Activated T-helper 2 cell treated with anti-CD3 and anti-CD28 coated beads, Interferon-gamma antibody, Interleukin-2, Interleukin-4, amounts not matched to agents 10 μg/mL and 5 μg/mL and 100 μg/mL, durations not matched to agents 14 hours and 24 hours and 36 hours (primary cell): ENCODE data around the gene NOS1AP. TPM values are rescaled to one million over a fixed set of nuclear protein-coding genes. Genes with fewer than 3 reads are reported as not detected.

Experiments
- DNase-seq: peaks from one replicate; pipeline ENCODE4 v3.0.0; 2021; ENCODE audit warnings: low spot score
- H3K27ac Mint-ChIP-seq: one replicate; pipeline ENCODE4 v1.8.0; 2021; ENCODE audit warnings: mixed read lengths
- H3K27me3 Mint-ChIP-seq: one replicate; pipeline ENCODE4 v1.8.0; 2021; ENCODE audit warnings: low read depth, mixed read lengths
- H3K36me3 Mint-ChIP-seq: one replicate; pipeline ENCODE4 v1.8.0; 2021; ENCODE audit warnings: low read depth, mixed read lengths
- H3K4me1 Mint-ChIP-seq: one replicate; pipeline ENCODE4 v1.8.0; 2021; ENCODE audit warnings: low read depth, mixed read lengths
- H3K4me3 Mint-ChIP-seq: one replicate; pipeline ENCODE4 v1.8.0; 2021; ENCODE audit warnings: low read depth, mild to moderate bottlenecking, moderate library complexity, mixed read lengths
- H3K9me3 Mint-ChIP-seq: one replicate; pipeline ENCODE4 v1.8.0; 2021; ENCODE audit warnings: mixed read lengths
- intact Hi-C: fragments of 100-400 bp; cut with micrococcal nuclease; formaldehyde crosslinking; loops from one replicate; pipeline ENCODE4 v1.15.1; 2023
- total RNA-seq: library from RNA; stranded (reverse); gene quantifications from 2 replicates; pipeline ENCODE4 v1.2.3, GENCODE V29; 2022

Gene NOS1AP
- total RNA-seq, 1 donor from 2014 or later: not detected

DNA sequence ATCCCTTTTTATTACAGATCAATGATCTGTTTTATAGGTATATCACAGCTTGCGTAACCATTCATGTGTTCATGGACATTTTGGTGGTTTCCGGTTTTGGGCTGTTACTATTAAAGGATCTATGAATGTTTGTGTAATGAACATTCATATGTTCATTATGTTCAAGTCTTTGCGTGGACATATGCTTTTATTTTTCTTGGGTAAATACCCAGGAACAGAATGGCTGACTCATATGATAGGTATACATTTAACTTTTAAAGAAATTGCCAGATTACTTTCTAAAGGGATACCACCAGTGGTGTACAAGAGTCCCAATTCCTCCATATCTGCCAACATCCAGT, 233.5 kb downstream of the NOS1AP start:
- no peaks in the 10 kb centered on the region for H3K4me1 Mint-ChIP-seq
- peaks cover 16% of the 10 kb centered on the region for H3K27me3 Mint-ChIP-seq
- intact Hi-C loops: no loop called here
- no peak for DNase-seq
- no peaks in the 10 kb centered on the region for H3K36me3 Mint-ChIP-seq
- no peak overlapping the region for H3K4me3 Mint-ChIP-seq
- H3K9me3 Mint-ChIP-seq: no peaks in the 10 kb centered on the region
- H3K27ac Mint-ChIP-seq: no peak overlapping the region

DNA sequence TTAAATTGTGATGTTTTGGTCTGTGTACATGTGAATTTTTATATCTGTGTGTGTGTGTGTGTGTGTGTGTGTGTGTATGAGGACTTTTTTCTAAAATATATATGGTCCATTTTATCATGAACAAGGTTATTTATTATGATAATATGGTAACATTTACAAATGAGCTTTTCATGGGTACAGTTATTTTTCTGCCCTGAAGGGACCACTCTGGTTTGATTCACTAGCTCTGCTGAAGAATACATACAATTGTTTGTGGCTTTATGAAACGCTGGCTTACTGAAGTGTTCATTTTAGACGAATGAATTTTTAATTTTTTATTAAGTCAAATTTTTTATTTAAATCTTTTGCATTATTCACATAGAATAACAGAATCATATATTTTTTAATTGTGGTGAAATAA, 235.2 kb downstream of the NOS1AP start:
- Mint-ChIP-seq H3K4me1 (no peaks in the 10 kb centered on the region), H3K36me3 (no peaks in the 10 kb centered on the region), H3K9me3 (no peaks in the 10 kb centered on the region), H3K27ac (no peak overlapping the region), H3K4me3 (no peak overlapping the region), H3K27me3 (peaks cover 12% of the 10 kb centered on the region)
- intact Hi-C loops: no loop called here
- no peak for DNase-seq

DNA sequence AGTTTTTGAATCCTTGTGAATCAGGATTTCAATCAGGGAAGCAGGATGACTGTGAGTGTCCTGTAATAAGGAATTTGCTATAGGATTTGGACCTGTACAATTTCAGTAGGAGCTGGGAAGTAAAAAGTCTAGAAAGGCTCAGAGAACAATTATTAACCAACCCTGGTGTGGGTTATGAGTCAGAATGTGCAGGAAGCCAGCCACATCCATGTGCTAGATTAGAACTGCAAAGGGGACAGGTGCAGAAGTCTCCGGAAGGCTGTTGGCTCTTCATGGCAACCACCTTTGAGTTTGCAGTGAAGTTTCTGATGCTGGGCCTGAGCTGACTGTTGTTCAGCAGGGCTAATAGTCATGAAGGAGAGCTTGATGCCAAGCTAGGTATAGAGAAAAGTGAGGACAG, 236.5 kb downstream of the NOS1AP start:
- no peak overlapping the region for H3K27ac Mint-ChIP-seq
- peaks cover 8% of the 10 kb centered on the region for H3K27me3 Mint-ChIP-seq
- no peaks in the 10 kb centered on the region for H3K4me1 Mint-ChIP-seq
- DNase-seq: no peak
- H3K4me3 Mint-ChIP-seq: no peak overlapping the region
- intact Hi-C loops: no loop called here
- no peaks in the 10 kb centered on the region for H3K9me3 Mint-ChIP-seq
- H3K36me3 Mint-ChIP-seq: no peaks in the 10 kb centered on the region

DNA sequence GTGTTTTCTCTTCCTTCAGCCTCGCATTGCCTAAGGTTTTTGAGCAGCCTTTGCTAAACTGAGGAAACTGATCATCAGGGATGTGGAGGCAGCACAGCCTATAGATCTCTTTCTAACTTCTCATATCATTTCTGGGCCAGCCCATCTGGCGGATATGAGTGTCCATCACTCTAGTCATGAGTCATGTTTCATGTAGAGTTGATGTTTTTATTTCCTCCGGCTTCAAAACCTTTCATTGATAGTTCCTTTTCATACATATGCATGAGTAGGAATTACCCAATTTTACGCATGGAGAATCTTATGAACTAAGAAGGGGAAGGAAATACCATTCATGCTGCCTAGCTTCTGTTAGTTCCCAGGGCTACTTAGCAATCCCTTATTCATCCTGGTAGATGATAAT, 240.8 kb downstream of the NOS1AP start:
- no peaks in the 10 kb centered on the region for H3K9me3 Mint-ChIP-seq
- no peak for DNase-seq
- H3K27ac Mint-ChIP-seq: no peak overlapping the region
- intact Hi-C loops: no loop called here
- H3K36me3 Mint-ChIP-seq: no peaks in the 10 kb centered on the region
- H3K27me3 Mint-ChIP-seq: no peaks in the 10 kb centered on the region
- H3K4me3 Mint-ChIP-seq: no peak overlapping the region
- no peaks in the 10 kb centered on the region for H3K4me1 Mint-ChIP-seq

DNA sequence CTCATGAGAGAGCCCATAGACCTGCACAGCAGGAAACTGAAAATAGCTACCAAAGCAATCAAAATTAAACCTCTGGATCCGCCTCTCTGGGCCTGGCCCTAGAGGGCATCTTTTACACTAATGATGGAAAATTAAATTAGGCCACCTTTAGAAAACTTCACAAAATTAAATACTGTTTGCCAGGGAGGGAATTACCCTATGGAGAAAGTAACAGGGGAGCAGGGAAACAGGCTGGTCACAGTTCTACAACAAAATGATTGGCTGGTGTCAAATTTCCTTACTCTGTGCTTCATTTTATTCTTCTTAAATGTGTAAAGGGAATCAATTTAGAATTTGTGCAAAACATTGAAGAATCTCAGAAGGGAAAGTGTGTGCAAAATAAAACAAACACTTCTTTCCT, 244.7 kb downstream of the NOS1AP start:
- no peak overlapping the region for H3K27ac Mint-ChIP-seq
- H3K4me3 Mint-ChIP-seq: no peak overlapping the region
- no peaks in the 10 kb centered on the region for H3K36me3 Mint-ChIP-seq
- intact Hi-C loops: no loop called here
- no peaks in the 10 kb centered on the region for H3K27me3 Mint-ChIP-seq
- DNase-seq: no peak
- no peaks in the 10 kb centered on the region for H3K9me3 Mint-ChIP-seq
- no peaks in the 10 kb centered on the region for H3K4me1 Mint-ChIP-seq

DNA sequence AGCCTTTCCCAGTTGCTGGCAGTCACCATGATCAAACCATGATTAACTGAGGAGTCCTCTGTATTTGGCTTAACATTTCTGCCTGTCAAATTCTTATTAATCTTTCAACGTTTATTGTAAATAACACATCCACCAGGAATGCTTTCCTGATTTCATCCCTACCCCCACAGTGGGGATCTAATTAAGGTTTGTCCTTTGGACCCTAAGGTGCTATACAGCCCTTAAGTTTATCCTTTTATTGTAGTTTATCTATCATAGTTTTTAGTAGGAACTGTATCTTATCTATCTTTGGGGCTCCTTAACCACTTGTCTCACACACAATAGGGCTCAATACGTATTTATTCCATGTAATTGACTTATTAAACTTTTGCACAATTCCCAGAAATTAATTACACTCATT, 246.2 kb downstream of the NOS1AP start:
- Mint-ChIP-seq H3K27ac (no peak overlapping the region), H3K36me3 (no peaks in the 10 kb centered on the region), H3K4me3 (no peak overlapping the region), H3K9me3 (no peaks in the 10 kb centered on the region), H3K27me3 (no peaks in the 10 kb centered on the region), H3K4me1 (no peaks in the 10 kb centered on the region)
- intact Hi-C loops: no loop called here
- no peak for DNase-seq

DNA sequence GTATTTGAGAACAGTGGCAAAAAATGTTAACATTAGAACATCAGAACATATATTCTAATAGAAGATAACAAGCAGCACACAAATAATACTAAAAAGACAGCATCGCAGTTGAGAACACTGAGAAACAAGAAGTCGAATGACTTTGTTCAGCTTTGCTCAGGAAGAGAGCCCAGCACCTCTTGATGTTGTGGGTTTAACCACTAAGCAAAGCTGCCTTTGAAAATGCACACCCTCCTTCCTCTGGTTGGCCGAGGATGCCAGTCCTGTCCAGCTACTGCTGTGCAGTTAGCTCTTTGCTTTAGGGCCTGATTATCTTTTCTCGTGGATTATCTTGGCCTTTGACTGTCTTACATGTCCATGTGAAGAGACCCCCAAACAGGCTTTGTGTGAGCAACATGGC, 246.7 kb downstream of the NOS1AP start:
- H3K36me3 Mint-ChIP-seq: no peaks in the 10 kb centered on the region
- H3K4me3 Mint-ChIP-seq: no peak overlapping the region
- no peaks in the 10 kb centered on the region for H3K27me3 Mint-ChIP-seq
- no peak overlapping the region for H3K27ac Mint-ChIP-seq
- H3K4me1 Mint-ChIP-seq: no peaks in the 10 kb centered on the region
- H3K9me3 Mint-ChIP-seq: no peaks in the 10 kb centered on the region
- intact Hi-C loops: no loop called here
- DNase-seq: no peak

DNA sequence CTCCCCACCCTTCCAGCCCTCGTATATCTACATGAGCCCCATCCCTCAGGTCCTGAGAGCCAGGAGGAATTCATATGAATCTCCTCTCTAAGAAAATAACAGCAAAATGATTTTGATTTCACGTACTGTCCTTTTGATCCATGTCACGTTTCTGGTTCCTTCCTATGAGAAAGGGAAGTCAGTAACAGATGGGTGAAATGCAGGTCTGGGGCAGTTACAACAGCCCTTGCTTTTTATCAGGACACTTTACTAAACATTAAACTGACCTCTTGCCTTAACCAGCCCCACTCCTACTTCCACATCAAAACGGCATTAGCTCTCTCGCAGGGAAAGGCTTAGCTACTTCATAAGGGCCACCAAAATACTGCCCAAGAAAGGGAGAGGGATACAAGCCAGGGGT, 248.1 kb downstream of the NOS1AP start:
- Mint-ChIP-seq H3K27ac (no peak overlapping the region), H3K9me3 (no peaks in the 10 kb centered on the region), H3K36me3 (no peaks in the 10 kb centered on the region), H3K27me3 (no peaks in the 10 kb centered on the region), H3K4me1 (no peaks in the 10 kb centered on the region), H3K4me3 (no peak overlapping the region)
- intact Hi-C loops: no loop called here
- no peak for DNase-seq

DNA sequence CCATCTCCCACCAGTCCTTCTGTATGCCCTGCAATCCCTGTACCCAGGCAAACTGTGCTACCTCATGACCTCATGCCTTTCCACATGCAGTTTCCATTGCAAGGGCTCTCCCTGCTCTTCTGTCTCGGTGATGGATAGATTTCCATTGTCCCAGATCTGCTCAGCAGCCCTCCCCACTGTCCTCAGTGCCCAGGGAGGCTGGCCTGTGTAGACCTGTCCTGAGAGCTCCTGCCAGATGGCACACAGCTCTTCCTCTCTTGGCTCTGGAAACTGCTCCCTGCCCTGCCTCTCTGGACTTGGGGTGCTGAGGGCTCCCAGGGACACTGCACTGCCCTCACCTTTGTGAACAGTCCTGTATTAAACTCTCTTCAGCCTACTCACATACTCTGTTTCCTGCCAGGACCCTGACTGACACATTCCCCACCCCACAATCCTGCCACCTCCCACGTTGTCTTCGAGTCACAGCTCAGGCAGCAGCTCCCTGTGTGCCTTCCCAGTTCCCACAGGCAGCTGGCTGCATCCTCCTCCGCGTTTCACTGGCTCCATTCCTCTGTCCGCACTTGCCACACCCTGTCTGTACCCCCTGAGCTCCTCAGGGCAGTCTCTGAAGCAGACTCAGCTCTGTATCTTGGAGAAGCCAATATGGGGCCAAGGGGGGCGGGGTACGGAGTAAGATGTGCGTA, 250.1 kb downstream of the NOS1AP start:
- Mint-ChIP-seq H3K4me1 (no peaks in the 10 kb centered on the region), H3K9me3 (no peaks in the 10 kb centered on the region), H3K27me3 (peaks cover 1% of the 10 kb centered on the region), H3K36me3 (no peaks in the 10 kb centered on the region), H3K4me3 (no peak overlapping the region), H3K27ac (no peak overlapping the region)
- no peak for DNase-seq
- intact Hi-C loops: no loop called here

DNA sequence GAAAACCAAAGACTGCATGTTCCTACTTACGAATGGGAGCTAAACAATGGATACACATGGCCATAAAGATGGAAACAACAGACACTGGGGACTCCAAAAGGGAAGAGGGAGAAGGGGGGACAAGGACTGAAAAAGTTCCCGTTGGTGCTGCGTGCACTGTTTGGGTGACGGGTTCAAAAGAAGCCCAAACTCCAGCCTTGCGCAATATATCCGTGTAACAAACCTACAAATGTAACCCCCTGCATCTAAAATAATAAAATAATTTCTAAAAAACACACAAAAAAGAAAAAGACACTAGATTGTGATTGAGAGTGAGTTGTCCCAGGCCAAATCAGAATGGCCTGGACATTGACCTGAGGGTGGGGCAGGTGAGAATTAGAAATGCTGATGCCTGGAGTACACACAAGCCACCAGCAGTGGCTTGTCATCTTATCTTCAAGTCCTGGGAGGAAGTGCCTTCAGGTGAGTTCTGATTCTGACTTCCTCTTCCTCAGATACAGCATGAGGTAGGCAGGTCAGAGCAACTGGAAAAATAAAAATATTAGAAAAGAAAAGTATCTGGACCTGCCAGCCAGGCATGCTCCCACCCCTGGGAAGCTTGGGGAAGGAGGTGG, 252.4 kb downstream of the NOS1AP start:
- no peak overlapping the region for H3K27ac Mint-ChIP-seq
- no peaks in the 10 kb centered on the region for H3K36me3 Mint-ChIP-seq
- no peaks in the 10 kb centered on the region for H3K4me1 Mint-ChIP-seq
- no peak overlapping the region for H3K4me3 Mint-ChIP-seq
- no peak for DNase-seq
- H3K27me3 Mint-ChIP-seq: peaks cover 5% of the 10 kb centered on the region
- intact Hi-C loops: no loop called here
- no peaks in the 10 kb centered on the region for H3K9me3 Mint-ChIP-seq

DNA sequence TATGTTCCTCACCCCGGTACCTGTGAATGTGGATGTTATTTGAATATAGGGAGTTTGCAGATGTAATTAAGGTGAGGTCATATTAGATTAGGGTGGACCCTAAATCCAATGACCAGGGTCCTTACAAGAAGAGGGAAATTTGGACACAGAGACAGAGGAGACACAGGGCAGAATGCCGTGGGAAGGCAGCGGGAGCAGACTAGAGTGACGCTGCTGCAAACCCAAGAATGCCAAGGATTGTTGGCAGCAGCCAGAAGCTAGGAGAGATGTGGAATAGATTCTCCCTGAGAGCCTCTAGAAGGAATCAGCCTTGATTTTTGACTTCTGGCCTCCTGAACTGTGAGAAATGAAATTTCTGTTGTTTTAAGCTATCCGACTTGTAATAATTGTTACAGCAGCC, 253.5 kb downstream of the NOS1AP start:
- no peaks in the 10 kb centered on the region for H3K4me1 Mint-ChIP-seq
- H3K27me3 Mint-ChIP-seq: peaks cover 5% of the 10 kb centered on the region
- intact Hi-C loops: no loop called here
- no peak overlapping the region for H3K4me3 Mint-ChIP-seq
- H3K27ac Mint-ChIP-seq: no peak overlapping the region
- DNase-seq: no peak
- no peaks in the 10 kb centered on the region for H3K9me3 Mint-ChIP-seq
- H3K36me3 Mint-ChIP-seq: no peaks in the 10 kb centered on the region

DNA sequence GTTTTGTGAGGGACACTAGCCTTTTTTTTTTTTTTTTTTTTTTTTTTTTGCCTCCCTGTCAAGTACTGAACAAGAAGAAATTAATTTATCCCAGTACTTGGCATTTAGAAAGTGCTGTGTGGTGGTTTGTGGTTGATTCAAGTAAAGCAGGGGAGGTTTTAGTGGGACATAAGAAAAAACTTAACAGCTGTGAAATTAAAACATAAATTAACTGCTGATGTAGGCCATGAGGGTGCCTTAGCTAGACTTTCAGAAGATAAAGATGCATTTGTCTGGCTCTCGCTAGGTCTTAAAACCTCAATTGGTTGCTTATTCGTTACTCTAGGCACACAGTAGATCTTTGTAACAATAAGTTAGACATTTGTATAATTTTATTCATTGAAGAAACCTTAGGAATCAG, 254.9 kb downstream of the NOS1AP start:
- no peaks in the 10 kb centered on the region for H3K36me3 Mint-ChIP-seq
- H3K9me3 Mint-ChIP-seq: no peaks in the 10 kb centered on the region
- intact Hi-C loops: no loop called here
- no peaks in the 10 kb centered on the region for H3K4me1 Mint-ChIP-seq
- H3K27ac Mint-ChIP-seq: no peak overlapping the region
- no peak for DNase-seq
- no peak overlapping the region for H3K4me3 Mint-ChIP-seq
- H3K27me3 Mint-ChIP-seq: peaks cover 5% of the 10 kb centered on the region

DNA sequence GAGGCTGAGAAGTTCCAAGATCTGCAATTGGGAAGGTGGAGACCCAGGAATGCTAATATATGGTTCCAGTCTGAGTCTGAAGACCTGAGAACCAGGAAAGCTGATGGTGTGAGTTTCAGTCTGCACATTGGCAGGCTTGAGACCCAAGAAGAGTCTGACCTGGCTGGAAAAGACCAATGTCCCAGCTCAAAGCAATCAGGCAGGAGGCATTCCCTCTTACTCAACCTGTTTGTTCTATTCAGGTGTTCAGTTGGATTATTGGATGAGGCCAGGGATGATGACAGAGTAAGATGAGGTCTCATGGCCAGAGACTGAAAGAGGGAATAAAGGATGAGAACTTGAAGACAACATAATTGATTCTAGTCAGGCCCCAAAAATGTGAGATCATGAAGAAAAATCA, 257.1 kb downstream of the NOS1AP start:
- Mint-ChIP-seq H3K36me3 (no peaks in the 10 kb centered on the region), H3K9me3 (no peaks in the 10 kb centered on the region), H3K4me3 (no peak overlapping the region), H3K4me1 (no peaks in the 10 kb centered on the region), H3K27me3 (peaks cover 8% of the 10 kb centered on the region), H3K27ac (no peak overlapping the region)
- intact Hi-C loops: no loop called here
- DNase-seq: no peak
